A673 (cell line): ENCODE data around the gene URAD.

Source experiments
- EZH2 ChIP-seq: fragments of 200-600 bp; sonication (generic); IDR thresholded peaks from 2 replicates; pipeline ENCODE4 v1.6.1; 2017; ENCODE audit warnings: borderline replicate concordance, low read depth, mild to moderate bottlenecking, mixed read lengths, antibody characterized with exemption, low read length; ENCODE audit not compliant: poor library complexity, severe bottlenecking
- TF ChIP-seq, protein P1 (sequence below): fragments of 300-800, 200-600 bp; sonication (generic); conservative IDR thresholded peaks from 2 replicates; pipeline ENCODE4 v1.5.1; 2017; ENCODE audit warnings: low read depth, mild to moderate bottlenecking, antibody characterized with exemption, low read length, moderate library complexity, mixed read lengths

DNA sequence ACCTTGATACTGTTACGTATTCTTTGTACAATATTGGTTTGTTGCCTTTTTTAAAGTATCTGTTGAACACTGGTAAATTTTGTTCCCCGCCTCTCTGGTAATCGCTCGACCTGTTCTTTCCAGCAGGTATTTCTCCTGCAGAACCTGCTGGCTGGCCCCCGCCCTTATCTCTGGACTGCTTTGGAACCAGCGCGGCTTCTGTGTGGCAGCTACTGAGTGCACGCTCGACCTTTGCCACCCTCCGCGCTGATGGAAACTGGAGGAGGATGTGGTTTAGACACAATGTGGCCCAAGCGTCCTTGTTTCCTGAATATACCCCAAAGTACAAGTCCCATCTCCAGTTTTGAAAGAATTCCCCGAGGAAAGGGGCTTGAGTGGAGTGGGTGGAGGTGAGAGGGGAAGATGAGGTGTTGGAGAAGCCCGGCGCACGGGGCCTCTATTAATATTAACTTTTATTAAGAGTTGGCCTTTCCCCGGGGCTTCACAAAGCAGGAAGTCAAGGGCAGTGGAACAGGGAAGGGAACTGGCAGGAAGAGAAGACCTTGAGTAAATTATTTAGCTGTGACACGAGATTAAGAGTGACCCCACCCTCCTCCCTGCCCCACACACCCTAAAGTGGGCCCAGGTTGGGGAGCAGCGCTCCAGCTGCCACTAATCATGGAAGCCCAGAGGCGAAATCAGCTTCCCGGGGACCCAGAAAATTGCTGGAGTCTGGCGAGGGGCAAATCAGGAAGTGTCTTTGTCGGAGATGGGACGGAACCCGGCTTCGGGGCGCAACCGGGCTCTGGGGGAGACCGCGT, 35.4 kb downstream of the URAD start:
- TF ChIP-seq, protein P1, sequence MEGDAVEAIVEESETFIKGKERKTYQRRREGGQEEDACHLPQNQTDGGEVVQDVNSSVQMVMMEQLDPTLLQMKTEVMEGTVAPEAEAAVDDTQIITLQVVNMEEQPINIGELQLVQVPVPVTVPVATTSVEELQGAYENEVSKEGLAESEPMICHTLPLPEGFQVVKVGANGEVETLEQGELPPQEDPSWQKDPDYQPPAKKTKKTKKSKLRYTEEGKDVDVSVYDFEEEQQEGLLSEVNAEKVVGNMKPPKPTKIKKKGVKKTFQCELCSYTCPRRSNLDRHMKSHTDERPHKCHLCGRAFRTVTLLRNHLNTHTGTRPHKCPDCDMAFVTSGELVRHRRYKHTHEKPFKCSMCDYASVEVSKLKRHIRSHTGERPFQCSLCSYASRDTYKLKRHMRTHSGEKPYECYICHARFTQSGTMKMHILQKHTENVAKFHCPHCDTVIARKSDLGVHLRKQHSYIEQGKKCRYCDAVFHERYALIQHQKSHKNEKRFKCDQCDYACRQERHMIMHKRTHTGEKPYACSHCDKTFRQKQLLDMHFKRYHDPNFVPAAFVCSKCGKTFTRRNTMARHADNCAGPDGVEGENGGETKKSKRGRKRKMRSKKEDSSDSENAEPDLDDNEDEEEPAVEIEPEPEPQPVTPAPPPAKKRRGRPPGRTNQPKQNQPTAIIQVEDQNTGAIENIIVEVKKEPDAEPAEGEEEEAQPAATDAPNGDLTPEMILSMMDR, result no peak
- no peak for TF ChIP-seq EZH2
